ENCODE results near the gene KRT86.

The KRT86 gene

GRCh38 chr12:52317468-52318052, 43.1 kb downstream of the KRT86 start:
- no peak for DNase-seq

- DNase-seq: no peak
Observed at GRCh38 chr12:52318241-52318990, 44.0 kb downstream of the KRT86 start.

GRCh38 chr12:52319097-52319496, 44.7 kb downstream of the KRT86 start:
- no peak for DNase-seq

GRCh38 chr12:52320784-52321400, 46.4 kb downstream of the KRT86 start, which contains the start of gene KRT83:
Gene KRT83, minus strand, starts transcription at chr12:52321398. Its CDS starts 63 bp downstream, at chr12:52321335.
- DNase-seq: no peak

DNA sequence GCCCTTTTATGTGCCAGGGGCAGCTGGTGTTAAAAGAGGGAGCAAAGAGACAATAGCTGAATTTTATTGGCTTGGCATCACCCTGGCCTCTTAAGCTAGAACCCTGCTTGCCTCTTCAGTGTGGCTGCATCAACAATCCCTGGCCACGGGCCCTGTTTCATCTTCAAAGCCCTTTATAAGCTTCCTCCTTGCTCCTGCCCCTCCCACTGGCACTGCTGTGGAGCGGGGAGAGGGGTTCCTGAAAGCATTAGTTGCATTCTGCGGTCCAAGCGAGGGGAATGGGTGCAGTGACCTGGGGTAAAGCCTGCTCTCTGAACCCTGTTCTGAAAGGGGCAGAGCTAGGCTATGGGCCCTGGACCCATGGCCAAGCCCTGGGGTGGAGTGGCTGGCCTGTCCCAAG, 47.0 kb downstream of the KRT86 start:
- no peak for DNase-seq

GRCh38 chr12:52322069-52322468, 47.6 kb downstream of the KRT86 start:
- no peak for DNase-seq

DNA sequence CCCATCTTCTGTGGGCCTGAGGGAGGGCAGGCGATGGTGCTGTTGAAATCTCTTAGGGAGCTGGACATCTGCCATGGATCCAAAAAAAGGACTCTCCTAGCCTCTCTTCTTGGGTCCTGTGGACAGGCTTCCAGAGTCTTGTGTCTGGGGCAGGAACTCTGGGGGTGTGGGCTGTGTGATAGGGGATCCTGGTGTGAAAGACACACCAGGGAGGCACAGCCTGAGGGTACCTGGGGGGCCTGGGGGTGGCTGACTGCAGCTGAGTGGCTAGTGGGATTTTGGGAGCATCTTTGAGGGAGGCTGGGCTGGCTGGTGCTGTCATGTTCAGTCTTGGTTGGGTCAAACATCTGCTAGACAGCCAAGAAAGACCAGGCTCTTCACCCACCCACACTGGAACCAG, 48.6 kb downstream of the KRT86 start:
- no peak for DNase-seq

DNA sequence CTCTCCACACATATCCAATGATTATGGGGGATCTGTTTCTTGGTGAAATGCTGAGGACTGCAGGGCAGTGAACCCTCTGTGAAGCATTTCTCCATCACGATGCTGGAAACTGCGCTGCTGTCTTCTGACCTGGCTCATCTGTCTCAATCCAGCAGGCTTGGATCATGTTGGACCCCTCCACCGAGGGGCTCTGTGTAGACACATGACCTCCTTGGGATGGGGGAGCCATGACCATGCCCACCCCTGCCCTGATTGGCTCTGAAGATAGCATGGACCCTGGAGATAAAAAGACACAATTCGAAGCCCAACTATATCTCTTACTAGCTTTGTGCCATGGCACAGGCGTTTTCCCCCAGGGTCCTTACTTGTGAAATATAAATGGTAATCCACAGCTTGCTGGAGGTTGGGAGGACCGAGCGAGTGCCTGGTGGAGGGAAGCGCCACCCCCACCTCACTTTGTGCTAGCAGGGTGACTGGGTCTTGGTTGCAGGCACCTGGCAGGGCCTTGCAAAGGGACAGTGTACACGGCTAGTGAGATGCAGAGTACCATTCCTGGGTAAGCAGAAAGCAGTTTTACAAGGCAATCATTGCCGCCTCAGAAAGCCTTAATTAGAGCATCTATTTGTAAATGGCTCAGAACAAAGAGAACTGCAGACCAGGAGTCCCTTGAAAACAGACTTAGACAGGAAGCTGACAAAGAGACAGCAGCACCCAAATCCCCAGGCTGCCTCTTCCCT, 49.1 kb downstream of the KRT86 start:
- DNase-seq: no peak

DNA sequence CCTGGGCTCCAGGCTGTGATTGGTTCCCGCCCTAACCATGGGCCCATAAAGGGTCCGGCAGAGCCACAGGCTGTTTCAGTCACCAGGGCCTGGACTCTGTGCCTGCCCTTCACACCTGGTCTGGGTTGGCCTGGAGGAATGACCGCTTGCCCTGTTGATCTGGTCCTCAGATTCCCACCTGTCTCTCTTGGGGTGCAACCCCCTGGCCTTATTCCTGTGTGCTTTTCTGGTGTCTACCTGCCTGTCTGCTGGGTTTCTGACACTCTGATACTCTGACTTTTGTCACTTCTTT, 49.7 kb downstream of the KRT86 start:
- no peak for DNase-seq

- DNase-seq: peak in 1 of 2 experiments; percentile 61
Observed at GRCh38 chr12:52327052-52327829, 52.8 kb downstream of the KRT86 start.

- no peak for DNase-seq
Observed at GRCh38 chr12:52327830-52328500, 53.5 kb downstream of the KRT86 start.

DNA sequence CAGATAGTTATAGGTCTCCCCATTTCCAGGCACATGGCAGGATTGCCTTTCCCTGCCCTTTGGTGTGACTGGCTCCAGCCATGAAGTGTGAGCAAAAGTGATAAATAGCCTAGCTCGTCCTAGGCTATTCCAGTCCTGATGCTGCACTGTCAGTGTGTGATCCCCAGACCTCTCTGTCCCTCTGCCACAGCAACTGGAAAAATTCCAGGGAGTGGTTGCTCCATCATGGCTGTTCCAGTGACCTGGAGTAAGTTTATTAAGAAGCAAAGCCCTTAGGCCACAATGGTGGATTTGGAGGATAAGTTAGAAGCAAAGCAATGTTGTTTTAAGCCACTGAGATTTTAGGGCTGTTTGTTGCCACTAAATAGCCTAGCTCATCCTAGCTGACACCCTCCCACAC, 56.6 kb downstream of the KRT86 start:
- no peak for DNase-seq

DNA sequence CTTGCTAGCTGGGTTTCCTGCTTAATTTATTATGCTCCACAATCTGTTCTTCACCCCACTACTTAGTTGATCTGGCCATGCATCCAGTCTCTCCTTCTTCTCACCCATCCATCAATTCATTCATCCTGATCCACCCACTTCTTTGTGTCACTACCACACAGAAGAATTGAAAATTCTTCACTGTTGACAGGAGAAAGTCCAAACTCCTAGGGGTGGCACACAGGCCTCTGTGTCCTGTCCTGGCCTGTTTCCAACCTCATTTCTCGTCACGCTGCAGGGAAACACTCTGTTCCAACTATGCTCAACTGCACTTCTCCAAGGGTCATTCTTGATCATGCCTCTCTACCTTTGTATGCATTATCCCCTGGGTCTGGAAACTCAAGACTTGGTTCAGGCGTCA, 57.4 kb downstream of the KRT86 start:
- DNase-seq: no peak

- no peak for DNase-seq
Observed at GRCh38 chr12:52332381-52332780, 57.9 kb downstream of the KRT86 start.

DNA sequence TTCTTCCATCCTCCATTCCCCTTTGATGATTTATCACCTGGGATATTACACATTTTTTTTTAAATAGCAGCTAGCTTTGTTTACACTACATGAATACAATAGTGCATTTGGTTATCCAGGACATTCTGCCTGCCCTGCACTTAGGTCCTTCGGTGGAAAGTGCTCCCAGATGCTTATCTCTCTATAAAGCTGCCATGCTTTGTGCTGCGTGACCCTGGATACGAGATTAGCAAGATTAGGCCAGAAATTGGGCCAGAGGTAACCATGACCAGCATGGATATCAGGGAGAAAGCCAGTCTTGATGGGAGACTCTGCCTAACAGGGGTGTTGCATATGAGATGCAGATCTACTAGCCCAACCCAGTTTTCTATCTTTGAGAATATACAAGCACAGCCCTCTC, 58.9 kb downstream of the KRT86 start:
- no peak for DNase-seq

- no peak for DNase-seq
Observed at GRCh38 chr12:52334185-52334584, 59.7 kb downstream of the KRT86 start.

DNA sequence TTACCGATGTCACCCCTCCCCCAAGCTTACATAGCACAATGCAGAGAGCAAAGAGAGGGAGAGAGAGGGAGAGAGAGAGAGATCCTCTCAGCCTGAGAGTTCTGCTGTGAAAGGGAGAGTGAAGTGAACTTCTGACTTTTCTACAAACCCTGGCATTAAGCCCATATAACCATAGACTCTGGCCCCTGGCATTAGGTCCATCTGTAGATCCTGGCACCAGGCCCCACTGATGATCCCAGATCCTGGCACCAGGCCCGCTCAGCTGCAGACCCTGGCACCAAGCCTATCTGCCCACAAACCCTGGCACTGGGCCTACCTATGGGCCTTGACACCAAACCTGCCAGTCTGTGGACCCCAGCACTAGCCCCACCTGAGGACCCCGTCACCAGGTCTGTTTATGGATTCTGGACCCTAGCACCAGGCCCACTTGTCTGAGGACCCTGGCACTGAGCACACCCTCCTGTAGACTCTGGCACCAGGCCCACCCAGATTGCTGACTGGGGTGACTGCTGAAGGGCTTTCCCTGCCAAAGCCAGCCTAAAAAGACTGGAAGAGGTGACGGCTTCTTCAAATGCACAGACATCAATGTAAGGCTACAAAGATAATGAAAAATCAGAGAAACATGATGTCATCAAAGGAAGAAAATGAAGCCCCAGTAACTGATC, 61.3 kb downstream of the KRT86 start:
- no peak for DNase-seq

GRCh38 chr12:52336641-52337040, 62.2 kb downstream of the KRT86 start:
- DNase-seq: no peak

DNA sequence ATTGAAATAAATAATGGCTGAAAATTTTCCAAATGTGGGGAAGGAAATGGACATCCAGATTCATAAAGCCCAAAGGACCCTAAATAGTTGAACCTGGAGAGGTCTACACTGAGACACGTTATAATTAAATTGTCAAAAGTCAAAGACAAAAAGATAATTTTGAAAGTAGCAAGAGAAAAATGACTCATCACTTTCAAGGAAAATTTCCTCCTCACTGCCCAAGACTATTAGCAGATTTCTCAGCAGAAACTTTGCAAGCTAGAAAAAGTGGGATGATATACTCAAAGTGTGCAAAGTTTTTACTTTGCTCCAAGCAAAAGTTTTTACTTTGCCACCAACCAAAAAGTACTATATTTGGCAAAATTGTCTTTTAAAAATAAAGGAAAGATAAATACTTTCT, 62.6 kb downstream of the KRT86 start:
- DNase-seq: no peak

DNA sequence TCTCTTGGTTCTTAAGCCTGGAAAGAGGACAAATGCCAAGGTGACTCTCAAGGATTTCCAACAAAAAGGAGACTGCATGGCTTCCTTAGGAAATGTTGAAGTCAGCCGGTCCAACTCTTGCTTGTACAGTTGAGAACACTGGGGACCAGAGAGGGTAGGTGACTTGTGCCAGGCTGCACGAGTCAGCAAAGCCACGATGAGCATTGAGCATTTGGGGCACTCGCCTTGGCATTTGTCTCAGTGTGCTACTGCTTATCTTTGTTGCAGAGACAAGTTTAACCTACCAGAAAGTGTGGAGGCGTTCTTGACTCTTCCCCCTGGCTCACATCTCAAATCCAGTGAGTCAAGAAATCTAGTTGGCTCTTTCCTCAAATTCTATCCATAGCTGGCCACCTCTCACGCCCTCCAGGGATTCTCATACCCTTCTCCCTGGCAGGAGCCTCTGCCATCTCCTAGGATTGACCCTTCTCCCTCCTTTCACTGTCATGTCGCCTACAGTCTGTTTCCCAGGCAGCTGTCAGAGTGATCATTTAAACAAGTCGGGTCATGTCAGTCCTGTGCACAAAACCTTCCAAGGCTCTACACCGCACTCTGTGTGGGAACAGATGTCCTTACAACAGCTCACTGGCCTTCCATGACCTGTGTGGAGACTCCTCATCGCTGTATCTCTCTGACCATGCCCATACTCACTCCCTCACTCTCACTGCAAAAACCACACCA, 64.0 kb downstream of the KRT86 start:
- DNase-seq: no peak

GRCh38 chr12:52341066-52341580, 66.7 kb downstream of the KRT86 start:
- no peak for DNase-seq
